Kasumi-1 (cell line): ENCODE measurements around the gene GEMIN4.
"Not testable (repeated sequence)": the region's sequence is repeated elsewhere in the genome, so short reads cannot be mapped to it uniquely, and the experiment has no call there.

ENCODE experiments used
- DNase-seq, 2 experiments: peaks; one replicate each; lab custom pipeline; 2025; lab: John Stamatoyannopoulos, UW

Gene GEMIN4

DNA sequence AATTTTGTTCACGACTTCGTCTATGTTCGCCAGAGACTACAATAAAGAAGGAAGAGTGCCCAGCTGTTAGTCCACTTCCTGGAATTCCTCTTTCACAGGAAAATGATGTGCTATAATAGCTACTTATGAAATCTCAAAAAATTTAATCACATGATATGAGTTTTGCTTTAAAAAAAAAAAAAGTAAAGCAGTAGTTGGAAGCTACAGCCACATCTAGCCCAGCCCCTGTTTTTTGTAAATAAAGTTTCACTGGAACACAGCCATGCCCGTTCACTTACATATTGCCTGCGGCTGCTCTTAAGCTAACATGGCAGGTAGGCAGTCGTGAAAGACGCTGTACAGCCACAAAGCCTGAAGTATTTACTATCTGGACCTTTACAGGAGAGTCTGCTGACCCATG, 52.7 kb downstream of the GEMIN4 start:
- DNase-seq: no peak

DNA sequence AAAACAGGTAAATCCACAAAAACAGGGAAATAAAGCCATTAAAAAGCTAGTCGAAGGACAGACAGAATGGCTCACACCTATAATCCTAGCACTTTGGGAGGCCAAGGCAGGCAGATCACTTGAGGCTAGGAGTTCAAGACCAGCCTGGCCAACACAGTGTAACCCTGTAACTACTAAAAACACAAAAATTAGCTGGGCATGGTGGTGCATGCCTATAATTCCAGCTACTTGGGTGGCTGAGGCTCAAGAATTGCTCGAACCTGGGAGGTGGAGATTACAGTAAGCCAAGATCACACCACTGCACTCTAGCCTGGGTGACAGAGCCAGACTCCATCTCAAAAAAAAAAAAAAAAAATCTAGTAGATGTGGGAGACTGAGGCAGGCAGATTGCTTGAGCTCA, 54.0 kb downstream of the GEMIN4 start:
- not testable (repeated sequence) for DNase-seq

DNA sequence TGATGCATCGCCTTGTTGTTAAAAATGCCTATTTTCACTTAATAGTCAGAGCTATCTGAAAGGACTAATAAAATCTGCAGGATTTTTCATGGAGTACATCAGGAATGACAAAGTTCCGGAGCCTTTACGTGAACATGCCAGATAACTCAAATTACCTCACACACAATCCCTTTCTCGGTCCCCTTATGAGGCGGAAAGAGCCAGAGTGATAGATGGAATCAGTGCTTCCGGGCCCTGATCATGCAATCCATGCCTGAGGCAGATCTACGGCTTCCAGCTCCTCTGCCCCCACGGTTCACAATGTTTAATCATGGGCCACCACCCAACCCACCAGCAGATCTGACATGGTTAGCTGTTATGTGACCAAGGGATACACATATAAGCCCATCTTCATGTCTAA, 54.4 kb downstream of the GEMIN4 start:
- DNase-seq: no peak

DNA sequence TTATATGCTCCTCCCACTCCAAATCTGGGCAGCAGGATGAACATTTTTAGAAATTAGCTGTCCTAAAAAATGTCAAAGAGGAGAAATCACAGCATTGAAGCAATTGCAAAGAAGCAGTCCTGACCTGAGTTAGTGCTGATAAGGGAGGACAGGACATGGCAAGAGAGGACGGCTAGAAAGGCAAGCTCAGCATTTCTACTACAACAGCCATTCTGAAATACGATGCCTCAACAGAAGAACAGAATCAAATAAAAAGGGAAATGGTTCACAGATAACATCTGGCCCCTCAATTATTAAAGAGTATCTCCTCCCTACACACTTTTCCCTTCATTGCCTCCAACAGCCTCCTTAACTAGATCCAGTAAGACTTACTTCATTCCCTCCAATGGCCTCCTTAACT, 55.7 kb downstream of the GEMIN4 start:
- no peak for DNase-seq
